ENCODE results near the gene NR6A1. TPM values are rescaled to one million over a fixed set of nuclear protein-coding genes. Genes with fewer than 3 reads are reported as not detected.

NR6A1 gene
- polyA plus RNA-seq, 1 experiment: 0.10 TPM

- peaks cover 81% of the 10 kb centered on the region for H3K27me3 ChIP-seq (ENCODE audit: control insufficient read depth, insufficient read depth, low read length)
- POLR2A ChIA-PET: interaction anchor here (0.6 kb wide), 1 partner anchor 81 kb away, joined by 3 read pairs; no protein-coding TSS in a partner anchor
These were observed 269.3 kb downstream of the NR6A1 start for GRCh38 chr9:124501771-124502320.

DNA sequence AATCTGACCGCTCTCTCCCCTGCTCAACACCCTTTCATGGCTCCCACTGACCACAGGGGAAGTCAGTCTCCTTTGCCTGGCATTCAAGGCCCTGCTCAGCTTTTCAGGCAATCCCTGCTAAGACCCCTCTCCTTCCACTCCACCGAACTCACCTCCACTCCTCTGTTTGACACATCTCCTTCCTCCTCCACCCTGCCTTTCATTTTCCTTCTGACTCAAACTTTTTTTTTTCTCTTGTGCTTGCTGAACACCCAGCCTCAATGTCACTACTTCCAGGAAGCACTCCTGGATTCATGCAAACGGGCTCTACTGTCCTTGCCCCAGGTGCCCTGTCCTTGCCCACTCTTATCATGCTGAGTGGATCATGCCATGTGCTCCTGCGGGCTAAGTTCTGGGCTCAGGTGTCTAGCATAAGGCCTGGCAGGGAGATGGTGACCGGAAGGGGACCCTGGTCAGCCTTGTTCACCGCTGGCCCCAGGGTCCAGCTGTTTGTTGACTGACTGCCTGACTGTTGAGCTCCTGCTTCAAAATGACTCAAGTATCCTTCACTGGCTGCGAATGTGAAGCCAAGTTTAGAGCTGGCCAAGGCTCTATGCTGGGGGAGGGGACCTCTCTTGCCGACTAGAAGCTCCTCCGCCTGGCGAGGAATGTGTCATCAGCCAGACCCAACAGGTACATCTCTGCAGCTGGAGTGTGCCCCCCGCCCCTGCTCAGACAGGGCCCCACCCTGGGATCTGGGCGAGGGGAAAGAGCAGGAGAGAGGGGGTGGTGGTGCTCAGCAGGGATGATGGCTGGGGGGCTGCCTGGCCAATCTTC, 270.1 kb downstream of the NR6A1 start:
- no peak for DNase-seq (ENCODE audit: low read depth, low spot score)
- POLR2A ChIA-PET: no interaction called here
- peaks cover 81% of the 10 kb centered on the region for H3K27me3 ChIP-seq (ENCODE audit: control insufficient read depth, insufficient read depth, low read length)
- no peaks in the 10 kb centered on the region; the same call in 1 of the 2 replicates for H3K9me3 ChIP-seq (ENCODE audit: control insufficient read depth, insufficient read depth, low read length)
- CTCF ChIA-PET: no interaction called here
- no peak for TF ChIP-seq CTCF (IDR thresholded peaks at IDR 0.05; ENCODE audit: low read depth, low read length)
- H3K27ac ChIP-seq (ENCODE audit: low read depth, low read length): no peak overlapping the region
- no peak overlapping the region for H3K4me3 ChIP-seq (ENCODE audit: low read depth, low read length)

More at GRCh38 chr9:124501771-124502320, 269.3 kb downstream of the NR6A1 start:
- H3K27ac ChIP-seq (ENCODE audit: low read depth, low read length): no peak overlapping the region
- H3K9me3 ChIP-seq (ENCODE audit: control insufficient read depth, insufficient read depth, low read length): no peaks in the 10 kb centered on the region; the same call in 1 of the 2 replicates
- H3K4me3 ChIP-seq (ENCODE audit: low read depth, low read length): no peak overlapping the region
- CTCF ChIA-PET: no interaction called here
- no peak for DNase-seq (ENCODE audit: low read depth, low spot score)
- no peak for TF ChIP-seq CTCF (IDR thresholded peaks at IDR 0.05; ENCODE audit: low read depth, low read length)

DNA sequence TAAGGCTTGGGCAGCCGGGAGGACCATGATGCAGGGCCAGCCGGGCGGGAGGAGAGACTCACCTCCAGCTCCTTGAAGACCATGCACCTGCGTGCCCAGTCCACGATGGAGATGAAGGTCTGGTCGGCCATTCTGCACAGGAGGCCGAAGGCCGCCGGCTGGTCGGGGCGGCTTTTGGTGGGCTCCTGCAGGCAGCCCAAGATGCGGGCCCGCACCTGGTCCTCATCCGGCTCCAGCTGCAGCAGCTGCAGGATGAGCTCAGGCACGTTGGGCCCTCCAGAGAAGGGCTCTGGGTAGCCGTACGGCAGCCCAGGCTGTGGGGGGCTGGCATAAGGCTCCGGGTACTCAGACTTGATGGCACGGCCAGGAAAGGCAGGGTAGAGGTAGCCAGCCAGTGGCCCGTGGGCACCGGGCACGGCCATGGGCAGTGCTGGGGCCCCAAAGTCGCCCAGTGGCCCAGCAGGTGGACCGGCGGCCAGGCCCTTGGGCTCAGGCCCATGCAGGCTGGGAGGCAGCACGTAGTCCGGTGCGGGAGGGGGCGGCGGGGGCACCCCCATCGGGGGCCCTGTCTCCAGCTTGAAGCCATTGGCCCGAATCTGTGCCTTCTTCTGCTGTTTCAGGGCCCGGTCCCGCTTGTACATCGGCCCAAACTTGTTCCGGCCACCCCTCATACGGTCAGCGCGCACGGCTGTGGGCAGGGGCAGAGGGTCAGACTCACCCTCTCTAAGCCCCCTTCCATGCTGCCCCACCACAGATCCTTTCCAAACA, 270.9 kb downstream of the NR6A1 start:
- Histone ChIP-seq H3K27me3 (ENCODE audit: control insufficient read depth, insufficient read depth, low read length) (peaks cover 81% of the 10 kb centered on the region), H3K9me3 (ENCODE audit: control insufficient read depth, insufficient read depth, low read length) (no peaks in the 10 kb centered on the region; the same call in 1 of the 2 replicates), H3K4me3 (ENCODE audit: low read depth, low read length) (no peak overlapping the region), H3K27ac (ENCODE audit: low read depth, low read length) (no peak overlapping the region)
- CTCF ChIA-PET: no interaction called here
- POLR2A ChIA-PET: no interaction called here
- TF ChIP-seq CTCF (IDR thresholded peaks at IDR 0.05; ENCODE audit: low read depth, low read length): no peak
- DNase-seq (ENCODE audit: low read depth, low spot score): no peak

- Histone ChIP-seq H3K9me3 (ENCODE audit: control insufficient read depth, insufficient read depth, low read length) (no peaks in the 10 kb centered on the region; the same call in 1 of the 2 replicates), H3K27me3 (ENCODE audit: control insufficient read depth, insufficient read depth, low read length) (peaks cover 86% of the 10 kb centered on the region), H3K4me3 (ENCODE audit: low read depth, low read length) (no peak overlapping the region), H3K27ac (ENCODE audit: low read depth, low read length) (no peak overlapping the region)
- TF ChIP-seq CTCF (IDR thresholded peaks at IDR 0.05; ENCODE audit: low read depth, low read length): no peak
- DNase-seq (ENCODE audit: low read depth, low spot score): no peak
- ChIA-PET POLR2A (no interaction called here), CTCF (no interaction called here)
These were observed 271.9 kb downstream of the NR6A1 start for GRCh38 chr9:124499216-124499615.
